Progenitor cell of endocrine pancreas (in vitro differentiated cells): ENCODE data around the gene CHML. TPM values are rescaled to one million over a fixed set of nuclear protein-coding genes. Genes with fewer than 3 reads are reported as not detected.

ENCODE experiments used
- DNase-seq: peaks from one replicate; pipeline ENCODE4 v3.0.0; 2021; ENCODE audit warnings: low spot score; ENCODE audit not compliant: unreplicated experiment
- H3K27ac Mint-ChIP-seq: 2 replicates; pipeline ENCODE4 v1.8.0; 2021; ENCODE audit warnings: mild to moderate bottlenecking, moderate library complexity, mixed read lengths
- H3K27me3 Mint-ChIP-seq: 2 replicates; pipeline ENCODE4 v1.8.0; 2021; ENCODE audit warnings: mixed read lengths
- H3K36me3 Mint-ChIP-seq: 2 replicates; pipeline ENCODE4 v1.8.0; 2022; ENCODE audit warnings: mixed read lengths; ENCODE audit not compliant: insufficient read depth
- H3K4me1 Mint-ChIP-seq: 2 replicates; pipeline ENCODE4 v1.8.0; 2021; ENCODE audit warnings: low read depth, mixed read lengths
- H3K4me3 Mint-ChIP-seq: 2 replicates; pipeline ENCODE4 v1.8.0; 2021; ENCODE audit warnings: low read depth, mild to moderate bottlenecking, moderate library complexity, mixed read lengths
- H3K9me3 Mint-ChIP-seq: 2 replicates; pipeline ENCODE4 v1.8.0; 2021; ENCODE audit warnings: low read depth, mixed read lengths
- total RNA-seq: library from RNA; stranded (reverse); gene quantifications from 2 replicates; pipeline ENCODE4 v1.2.1, GENCODE V29; 2021
- TF ChIP-seq, protein P1 (sequence below): fragments of 200-600 bp; sonication (generic); IDR thresholded peaks from one replicate; pipeline ENCODE4 v1.5.0; 2021; ENCODE audit warnings: antibody characterized with exemption, mild to moderate bottlenecking; ENCODE audit not compliant: unreplicated experiment

Gene CHML
- total RNA-seq, 1 donor from 2014 or later: 19.9 TPM

DNA sequence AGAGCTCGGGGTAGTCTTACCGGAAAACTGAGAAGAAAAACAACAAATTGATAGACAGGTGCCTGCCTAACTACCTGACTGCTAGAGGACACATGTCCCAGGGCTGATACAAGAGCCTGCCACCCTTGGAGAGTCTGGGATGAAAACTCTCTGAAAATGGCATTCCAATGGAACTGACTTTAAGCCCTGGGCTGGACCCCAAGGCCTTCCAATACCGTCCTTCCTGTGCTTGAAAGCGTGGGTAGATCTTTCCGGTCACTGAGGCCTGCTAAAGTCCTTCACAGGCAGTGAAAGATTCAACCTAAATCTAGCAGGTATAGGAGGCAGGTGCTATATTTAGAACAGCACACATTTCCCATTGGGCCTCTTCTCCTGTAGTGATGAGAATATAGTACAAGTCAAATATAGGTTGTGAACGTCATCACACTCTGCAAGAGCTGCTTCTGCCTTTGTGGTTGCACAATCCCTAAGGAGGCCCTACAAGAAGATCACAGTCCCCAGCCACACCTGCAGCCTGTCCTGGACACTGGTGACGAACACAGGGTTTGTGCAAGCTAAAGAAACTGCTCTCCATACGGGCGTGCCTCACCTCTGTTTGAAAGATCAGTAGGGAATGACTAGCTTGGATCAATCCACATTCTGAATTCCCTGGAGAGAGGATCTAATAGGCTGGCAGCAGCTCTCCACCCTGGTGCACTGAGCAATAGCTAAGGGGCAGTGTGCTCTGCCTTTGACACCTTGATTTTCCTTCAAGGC is 876 bp upstream of the CHML start:
- no peak for DNase-seq
- peaks cover 5% of the 10 kb centered on the region for H3K36me3 Mint-ChIP-seq
- H3K27ac Mint-ChIP-seq: peak overlapping the region; percentile 89
- TF ChIP-seq, protein P1, sequence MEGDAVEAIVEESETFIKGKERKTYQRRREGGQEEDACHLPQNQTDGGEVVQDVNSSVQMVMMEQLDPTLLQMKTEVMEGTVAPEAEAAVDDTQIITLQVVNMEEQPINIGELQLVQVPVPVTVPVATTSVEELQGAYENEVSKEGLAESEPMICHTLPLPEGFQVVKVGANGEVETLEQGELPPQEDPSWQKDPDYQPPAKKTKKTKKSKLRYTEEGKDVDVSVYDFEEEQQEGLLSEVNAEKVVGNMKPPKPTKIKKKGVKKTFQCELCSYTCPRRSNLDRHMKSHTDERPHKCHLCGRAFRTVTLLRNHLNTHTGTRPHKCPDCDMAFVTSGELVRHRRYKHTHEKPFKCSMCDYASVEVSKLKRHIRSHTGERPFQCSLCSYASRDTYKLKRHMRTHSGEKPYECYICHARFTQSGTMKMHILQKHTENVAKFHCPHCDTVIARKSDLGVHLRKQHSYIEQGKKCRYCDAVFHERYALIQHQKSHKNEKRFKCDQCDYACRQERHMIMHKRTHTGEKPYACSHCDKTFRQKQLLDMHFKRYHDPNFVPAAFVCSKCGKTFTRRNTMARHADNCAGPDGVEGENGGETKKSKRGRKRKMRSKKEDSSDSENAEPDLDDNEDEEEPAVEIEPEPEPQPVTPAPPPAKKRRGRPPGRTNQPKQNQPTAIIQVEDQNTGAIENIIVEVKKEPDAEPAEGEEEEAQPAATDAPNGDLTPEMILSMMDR: no peak
- no peaks in the 10 kb centered on the region for H3K27me3 Mint-ChIP-seq
- H3K4me1 Mint-ChIP-seq: peaks cover 20% of the 10 kb centered on the region
- H3K4me3 Mint-ChIP-seq: peak overlapping the region; percentile 78
- peaks cover 9% of the 10 kb centered on the region for H3K9me3 Mint-ChIP-seq

GRCh38 chr1:241639623-241640148 is 483 bp downstream of the CHML start:
- H3K4me3 Mint-ChIP-seq: peak overlapping the region; percentile 87
- peaks cover 16% of the 10 kb centered on the region for H3K9me3 Mint-ChIP-seq
- peaks cover 14% of the 10 kb centered on the region for H3K36me3 Mint-ChIP-seq
- DNase-seq: peak; percentile 17
- H3K27ac Mint-ChIP-seq: peak overlapping the region; percentile 79
- peaks cover 20% of the 10 kb centered on the region for H3K4me1 Mint-ChIP-seq
- TF ChIP-seq, protein P1: no peak
- no peaks in the 10 kb centered on the region for H3K27me3 Mint-ChIP-seq

DNA sequence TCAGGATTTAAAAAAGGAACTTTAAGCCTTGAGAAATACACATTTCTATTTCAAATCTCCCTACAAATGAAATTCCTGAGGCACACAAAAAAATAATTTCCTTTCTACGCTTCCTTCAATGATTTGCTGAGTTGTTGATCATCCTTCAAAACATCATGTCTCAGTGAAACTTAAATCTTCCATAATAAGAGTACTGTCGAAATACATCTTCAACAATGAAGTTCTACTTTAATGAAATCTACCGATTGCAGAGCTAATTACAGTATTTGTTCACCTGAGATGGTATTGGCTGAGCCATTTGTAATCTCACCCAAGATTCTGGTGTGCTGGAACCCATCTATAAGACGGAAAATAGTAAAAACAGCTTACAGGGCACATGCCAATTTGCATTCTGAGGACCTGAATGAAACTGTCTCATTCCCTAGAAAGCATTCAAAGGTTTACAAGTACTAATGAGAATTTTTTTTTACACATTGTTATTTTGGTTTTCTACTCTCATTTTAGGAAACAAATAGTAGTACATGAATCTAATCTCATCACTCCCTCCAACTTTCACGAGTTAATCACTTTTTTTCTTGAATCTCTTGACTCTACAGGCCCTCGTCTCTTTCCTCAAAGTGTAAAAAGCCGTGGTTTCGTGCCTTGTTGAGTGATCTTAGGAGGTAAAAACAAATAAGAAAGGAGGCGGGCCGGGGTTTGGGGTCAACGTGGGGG is 1.1 kb downstream of the CHML start:
- Mint-ChIP-seq H3K9me3 (peaks cover 16% of the 10 kb centered on the region), H3K27ac (peak overlapping the region; percentile 79), H3K4me3 (peak overlapping the region; percentile 87), H3K36me3 (peaks cover 18% of the 10 kb centered on the region), H3K4me1 (peaks cover 20% of the 10 kb centered on the region), H3K27me3 (no peaks in the 10 kb centered on the region)
- TF ChIP-seq, protein P1: no peak
- DNase-seq: no peak

DNA sequence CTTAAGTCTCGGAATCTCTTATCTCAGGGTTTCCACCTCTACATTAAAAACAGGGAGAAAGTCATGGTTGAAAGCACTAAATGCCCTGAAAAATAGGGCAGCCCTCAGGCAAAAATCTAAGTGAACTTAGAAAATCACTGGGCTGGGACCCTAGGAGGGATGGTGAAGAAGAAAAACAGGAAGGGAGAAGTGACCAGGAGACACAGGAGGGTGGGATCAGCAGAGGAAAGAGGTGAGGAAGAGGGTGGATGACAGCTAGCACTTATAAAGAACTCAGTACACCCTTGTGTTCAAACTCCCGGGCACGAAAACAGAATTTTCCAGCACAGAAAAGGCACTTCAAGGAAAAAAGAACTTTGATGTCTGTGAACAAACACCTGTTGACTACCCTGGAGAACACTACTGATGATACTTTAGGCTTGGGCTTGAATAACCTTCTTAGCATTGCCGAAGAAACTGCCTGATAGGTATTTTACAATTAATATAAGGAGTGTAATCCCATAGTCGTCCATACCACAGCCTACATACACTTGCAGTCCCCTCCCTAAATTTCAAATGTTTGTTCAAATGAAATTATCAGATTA is 2.0 kb downstream of the CHML start:
- Mint-ChIP-seq H3K36me3 (peaks cover 20% of the 10 kb centered on the region), H3K4me1 (peaks cover 20% of the 10 kb centered on the region), H3K9me3 (peaks cover 16% of the 10 kb centered on the region), H3K27me3 (no peaks in the 10 kb centered on the region), H3K27ac (peak overlapping the region; percentile 86), H3K4me3 (peak overlapping the region; percentile 87)
- DNase-seq: no peak
- TF ChIP-seq, protein P1: no peak

- no peaks in the 10 kb centered on the region for H3K27me3 Mint-ChIP-seq
- peak overlapping the region; percentile 87 for H3K4me3 Mint-ChIP-seq
- TF ChIP-seq, protein P1: no peak
- peaks cover 20% of the 10 kb centered on the region for H3K36me3 Mint-ChIP-seq
- DNase-seq: no peak
- H3K9me3 Mint-ChIP-seq: peaks cover 16% of the 10 kb centered on the region
- H3K27ac Mint-ChIP-seq: no peak overlapping the region
- H3K4me1 Mint-ChIP-seq: peaks cover 20% of the 10 kb centered on the region
Observed at GRCh38 chr1:241637604-241638003, 2.6 kb downstream of the CHML start.
